ENCODE results near the gene ACTR5. TPM values are rescaled to one million over a fixed set of nuclear protein-coding genes. Genes with fewer than 3 reads are reported as not detected.
A peak's percentile ranks its signal among the peaks of the same experiment; 100 is the strongest.

The ACTR5 gene
- total RNA-seq, 1 donor from 2014 or later: 17.3 TPM

DNA sequence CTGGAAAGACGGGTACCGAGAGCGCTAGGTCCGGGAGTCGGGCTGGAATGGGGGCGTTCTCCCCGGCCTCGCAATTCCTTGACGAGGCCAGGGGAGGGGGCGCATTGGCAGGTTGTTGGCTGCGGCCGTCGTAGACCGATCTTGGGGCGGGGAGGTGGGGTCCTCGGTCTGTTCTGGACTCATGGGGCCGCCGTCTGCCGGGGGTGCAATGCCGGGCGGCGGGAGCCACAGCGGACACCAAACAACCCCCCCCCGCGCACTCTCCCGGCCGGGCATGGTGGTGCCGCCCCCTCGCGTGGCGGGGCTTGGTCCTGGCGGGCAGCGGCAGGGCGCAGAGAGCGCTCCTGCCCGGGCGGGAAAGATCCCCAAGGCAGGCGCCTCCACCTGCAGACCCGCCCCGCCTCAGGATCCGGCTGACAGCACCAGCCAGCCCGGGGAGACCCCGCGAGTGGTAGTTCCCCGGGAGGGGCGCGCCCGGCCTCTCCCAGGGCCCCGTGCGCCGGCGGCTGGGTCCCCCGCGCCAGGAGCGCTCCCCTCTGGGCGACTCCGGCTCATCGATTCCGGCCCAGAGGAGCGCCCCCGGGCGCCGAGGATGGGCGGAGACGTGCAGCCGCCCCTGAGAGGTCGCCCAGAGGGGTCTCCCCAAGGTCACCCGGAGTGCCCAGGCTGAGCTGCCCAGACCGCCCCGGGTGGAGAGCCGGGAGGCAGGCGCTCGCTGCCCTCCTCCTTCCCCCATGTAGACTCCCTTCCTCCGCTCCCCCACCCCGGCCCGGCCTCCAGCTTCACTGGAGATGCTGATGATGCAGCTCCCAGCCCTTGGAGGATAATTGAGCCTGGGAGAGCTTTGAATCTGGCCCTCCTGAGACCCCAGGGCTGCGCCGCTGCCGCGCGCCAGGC lies 57.9 kb downstream of the ACTR5 start:
- Mint-ChIP-seq H3K36me3 (ENCODE audit: low read depth, unreplicated experiment) (peaks cover 24% of the 10 kb centered on the region), H3K4me3 (ENCODE audit: unreplicated experiment) (peak overlapping the region; percentile 91), H3K27ac (ENCODE audit: unreplicated experiment) (peak overlapping the region; percentile 87), H3K9me3 (ENCODE audit: unreplicated experiment) (no peaks in the 10 kb centered on the region), H3K4me1 (ENCODE audit: unreplicated experiment) (peaks cover 51% of the 10 kb centered on the region), H3K27me3 (ENCODE audit: unreplicated experiment) (peaks cover 20% of the 10 kb centered on the region)
- DNase-seq (ENCODE audit: low spot score): peak; percentile 37
- TF ChIP-seq, protein P1, sequence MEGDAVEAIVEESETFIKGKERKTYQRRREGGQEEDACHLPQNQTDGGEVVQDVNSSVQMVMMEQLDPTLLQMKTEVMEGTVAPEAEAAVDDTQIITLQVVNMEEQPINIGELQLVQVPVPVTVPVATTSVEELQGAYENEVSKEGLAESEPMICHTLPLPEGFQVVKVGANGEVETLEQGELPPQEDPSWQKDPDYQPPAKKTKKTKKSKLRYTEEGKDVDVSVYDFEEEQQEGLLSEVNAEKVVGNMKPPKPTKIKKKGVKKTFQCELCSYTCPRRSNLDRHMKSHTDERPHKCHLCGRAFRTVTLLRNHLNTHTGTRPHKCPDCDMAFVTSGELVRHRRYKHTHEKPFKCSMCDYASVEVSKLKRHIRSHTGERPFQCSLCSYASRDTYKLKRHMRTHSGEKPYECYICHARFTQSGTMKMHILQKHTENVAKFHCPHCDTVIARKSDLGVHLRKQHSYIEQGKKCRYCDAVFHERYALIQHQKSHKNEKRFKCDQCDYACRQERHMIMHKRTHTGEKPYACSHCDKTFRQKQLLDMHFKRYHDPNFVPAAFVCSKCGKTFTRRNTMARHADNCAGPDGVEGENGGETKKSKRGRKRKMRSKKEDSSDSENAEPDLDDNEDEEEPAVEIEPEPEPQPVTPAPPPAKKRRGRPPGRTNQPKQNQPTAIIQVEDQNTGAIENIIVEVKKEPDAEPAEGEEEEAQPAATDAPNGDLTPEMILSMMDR (IDR thresholded peaks at IDR 0.05; ENCODE audit: unreplicated experiment): peak; percentile 24

DNA sequence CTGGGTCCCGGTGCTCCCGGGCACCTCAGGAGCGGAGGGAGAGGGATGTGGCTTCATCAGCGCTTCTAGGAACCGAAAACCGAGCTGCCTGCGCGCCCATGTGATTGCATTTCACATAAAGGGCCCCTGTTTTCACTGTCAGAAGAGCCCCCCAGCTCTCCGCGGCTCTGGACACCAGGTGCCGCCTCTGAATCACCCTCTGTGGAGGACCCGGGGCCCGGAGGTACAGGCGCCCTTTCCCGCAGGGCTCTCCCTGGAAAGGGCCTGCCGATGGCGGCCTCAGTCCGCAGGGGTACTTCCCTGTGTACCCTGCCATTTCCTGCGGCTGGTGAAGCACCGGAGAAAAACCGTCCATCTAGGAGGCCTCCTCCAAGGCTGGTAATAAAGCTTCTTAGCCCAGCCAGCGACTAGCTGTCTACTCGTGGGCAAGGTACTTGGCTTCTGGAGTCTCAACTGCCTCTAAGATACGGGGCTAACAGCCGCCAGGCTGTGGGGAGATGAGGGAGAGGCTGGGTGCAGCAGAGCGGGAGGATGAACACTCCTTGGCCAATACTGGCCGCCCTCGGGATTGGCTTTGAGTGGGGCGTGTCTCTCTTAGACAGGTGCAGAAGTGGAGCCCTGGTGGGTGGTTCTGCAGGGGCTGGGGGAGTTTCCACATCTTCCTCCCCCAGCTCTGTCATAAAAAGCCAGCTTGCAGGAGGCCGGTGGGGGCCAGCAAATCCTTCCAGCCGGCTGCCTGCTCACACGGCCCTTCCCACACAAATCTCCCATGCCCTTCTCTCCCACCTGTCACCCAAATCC lies 58.8 kb downstream of the ACTR5 start:
- H3K36me3 Mint-ChIP-seq (ENCODE audit: low read depth, unreplicated experiment): peaks cover 24% of the 10 kb centered on the region
- TF ChIP-seq, protein P1 (IDR thresholded peaks at IDR 0.05; ENCODE audit: unreplicated experiment): no peak
- peaks cover 58% of the 10 kb centered on the region for H3K4me1 Mint-ChIP-seq (ENCODE audit: unreplicated experiment)
- peaks cover 20% of the 10 kb centered on the region for H3K27me3 Mint-ChIP-seq (ENCODE audit: unreplicated experiment)
- no peak for DNase-seq (ENCODE audit: low spot score)
- peak overlapping the region; percentile 88 for H3K27ac Mint-ChIP-seq (ENCODE audit: unreplicated experiment)
- H3K9me3 Mint-ChIP-seq (ENCODE audit: unreplicated experiment): no peaks in the 10 kb centered on the region
- H3K4me3 Mint-ChIP-seq (ENCODE audit: unreplicated experiment): peak overlapping the region; percentile 88

DNA sequence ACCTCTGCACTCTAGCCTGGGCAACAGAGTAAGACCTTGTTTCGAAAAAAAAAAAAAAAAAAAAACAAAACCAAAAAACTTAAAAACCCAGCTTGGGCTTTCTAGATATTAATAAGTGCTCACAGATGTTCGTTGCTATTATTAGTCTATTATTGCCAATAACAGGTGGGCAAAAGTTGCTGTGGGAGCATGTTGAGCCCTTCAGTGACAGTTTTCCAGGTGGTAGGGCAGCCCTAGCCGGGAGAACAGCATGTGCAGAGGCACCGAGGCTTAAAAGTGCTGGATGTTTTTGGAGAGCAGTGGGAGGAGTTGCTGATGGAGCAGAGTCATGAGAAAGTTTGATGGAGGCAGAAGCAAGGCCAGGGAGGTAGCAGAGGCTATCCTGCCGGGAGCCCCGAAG lies 61.7 kb downstream of the ACTR5 start:
- no peak overlapping the region for H3K27ac Mint-ChIP-seq (ENCODE audit: unreplicated experiment)
- TF ChIP-seq, protein P1 (IDR thresholded peaks at IDR 0.05; ENCODE audit: unreplicated experiment): no peak
- DNase-seq (ENCODE audit: low spot score): no peak
- peaks cover 60% of the 10 kb centered on the region for H3K4me1 Mint-ChIP-seq (ENCODE audit: unreplicated experiment)
- peaks cover 27% of the 10 kb centered on the region for H3K36me3 Mint-ChIP-seq (ENCODE audit: low read depth, unreplicated experiment)
- H3K9me3 Mint-ChIP-seq (ENCODE audit: unreplicated experiment): no peaks in the 10 kb centered on the region
- no peak overlapping the region for H3K4me3 Mint-ChIP-seq (ENCODE audit: unreplicated experiment)
- peaks cover 12% of the 10 kb centered on the region for H3K27me3 Mint-ChIP-seq (ENCODE audit: unreplicated experiment)

DNA sequence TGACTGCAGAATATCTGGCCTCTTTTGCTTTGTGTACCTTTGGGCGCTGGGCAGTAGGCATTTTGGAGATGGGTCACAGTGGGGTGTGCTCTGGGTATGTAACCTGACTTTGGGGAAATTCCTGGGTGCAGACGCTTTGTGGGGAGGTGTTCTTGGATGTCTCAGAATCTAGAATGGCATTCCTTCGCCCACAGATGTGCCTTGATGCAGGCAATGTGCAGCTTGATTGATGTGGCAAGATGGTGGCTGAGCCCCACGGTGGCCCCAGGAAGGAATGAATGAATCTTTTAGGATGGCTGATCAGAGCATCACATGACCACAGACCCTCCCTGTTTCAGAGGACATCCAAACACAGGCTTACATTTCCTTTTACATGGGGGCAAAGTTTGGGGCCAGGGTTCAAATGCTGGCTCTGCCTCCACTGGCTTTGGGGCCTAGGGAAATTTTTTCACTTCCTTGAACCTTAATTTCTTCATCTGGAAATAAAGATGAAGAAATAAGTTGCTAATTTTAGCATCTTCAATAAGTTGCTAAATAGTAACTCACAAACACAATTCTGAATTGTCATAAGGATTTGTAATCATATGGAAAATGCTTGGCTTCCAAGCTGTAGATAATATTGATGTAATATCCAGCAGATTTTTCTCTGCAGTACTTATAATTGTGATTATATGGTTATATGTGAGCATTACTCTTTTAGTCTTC lies 62.8 kb downstream of the ACTR5 start:
- Mint-ChIP-seq H3K4me1 (ENCODE audit: unreplicated experiment) (peaks cover 66% of the 10 kb centered on the region), H3K27ac (ENCODE audit: unreplicated experiment) (no peak overlapping the region), H3K27me3 (ENCODE audit: unreplicated experiment) (peaks cover 12% of the 10 kb centered on the region), H3K4me3 (ENCODE audit: unreplicated experiment) (peak overlapping the region; percentile 67), H3K36me3 (ENCODE audit: low read depth, unreplicated experiment) (peaks cover 31% of the 10 kb centered on the region), H3K9me3 (ENCODE audit: unreplicated experiment) (no peaks in the 10 kb centered on the region)
- no peak for DNase-seq (ENCODE audit: low spot score)
- TF ChIP-seq, protein P1 (IDR thresholded peaks at IDR 0.05; ENCODE audit: unreplicated experiment): no peak
